ENCODE results near the gene STUB1.
A peak's percentile ranks its signal among the peaks of the same experiment; 100 is the strongest.

DNA sequence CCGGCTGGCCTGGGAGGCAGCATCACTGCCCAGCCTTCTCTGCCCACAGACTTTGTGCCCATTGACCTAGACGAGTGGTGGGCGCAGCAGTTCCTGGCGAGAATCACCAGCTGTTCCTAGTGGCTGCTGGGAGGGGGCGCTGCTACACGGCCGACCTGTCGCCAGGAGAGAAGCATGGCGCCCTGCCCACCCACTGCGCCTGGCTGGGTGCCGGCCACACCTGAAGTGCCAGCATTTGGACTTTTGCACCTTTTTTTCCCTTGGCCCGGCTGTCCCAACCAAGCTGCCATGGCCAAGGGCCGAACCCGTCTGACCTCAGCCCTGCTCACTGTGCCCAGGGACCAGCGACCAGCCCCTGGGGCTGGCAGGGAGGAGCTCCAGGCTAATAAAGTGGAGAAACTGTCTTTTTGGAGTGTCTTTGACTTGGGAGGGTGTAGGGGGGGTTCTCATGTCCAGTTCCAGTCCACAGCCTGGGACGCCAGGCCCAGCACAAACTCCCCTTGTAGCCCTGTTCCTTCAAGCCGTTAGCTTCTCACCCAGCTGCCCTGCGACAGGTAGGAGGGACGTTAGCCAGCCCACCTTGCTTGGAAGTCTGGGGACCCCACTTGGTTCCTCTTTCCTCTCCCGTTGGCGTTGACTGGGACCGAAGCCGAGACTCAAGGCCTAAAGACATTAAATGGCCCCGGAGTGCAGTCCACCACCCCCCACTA, 32.0 kb upstream of the STUB1 start:
- TF ChIP-seq, protein P1, sequence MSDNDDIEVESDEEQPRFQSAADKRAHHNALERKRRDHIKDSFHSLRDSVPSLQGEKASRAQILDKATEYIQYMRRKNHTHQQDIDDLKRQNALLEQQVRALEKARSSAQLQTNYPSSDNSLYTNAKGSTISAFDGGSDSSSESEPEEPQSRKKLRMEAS (IDR thresholded peaks at IDR 0.05; ENCODE audit: insufficient read depth, insufficient read length) = no peak
- TF ChIP-seq, protein P2, sequence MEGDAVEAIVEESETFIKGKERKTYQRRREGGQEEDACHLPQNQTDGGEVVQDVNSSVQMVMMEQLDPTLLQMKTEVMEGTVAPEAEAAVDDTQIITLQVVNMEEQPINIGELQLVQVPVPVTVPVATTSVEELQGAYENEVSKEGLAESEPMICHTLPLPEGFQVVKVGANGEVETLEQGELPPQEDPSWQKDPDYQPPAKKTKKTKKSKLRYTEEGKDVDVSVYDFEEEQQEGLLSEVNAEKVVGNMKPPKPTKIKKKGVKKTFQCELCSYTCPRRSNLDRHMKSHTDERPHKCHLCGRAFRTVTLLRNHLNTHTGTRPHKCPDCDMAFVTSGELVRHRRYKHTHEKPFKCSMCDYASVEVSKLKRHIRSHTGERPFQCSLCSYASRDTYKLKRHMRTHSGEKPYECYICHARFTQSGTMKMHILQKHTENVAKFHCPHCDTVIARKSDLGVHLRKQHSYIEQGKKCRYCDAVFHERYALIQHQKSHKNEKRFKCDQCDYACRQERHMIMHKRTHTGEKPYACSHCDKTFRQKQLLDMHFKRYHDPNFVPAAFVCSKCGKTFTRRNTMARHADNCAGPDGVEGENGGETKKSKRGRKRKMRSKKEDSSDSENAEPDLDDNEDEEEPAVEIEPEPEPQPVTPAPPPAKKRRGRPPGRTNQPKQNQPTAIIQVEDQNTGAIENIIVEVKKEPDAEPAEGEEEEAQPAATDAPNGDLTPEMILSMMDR (IDR thresholded peaks at IDR 0.05; ENCODE audit: extremely low read depth in 1 of 2, insufficient read depth in 1 of 2, low read depth in 1 of 2, low read length in 2 of 2) = peak; percentile 35 to 44
- TF ChIP-seq POLR2AphosphoS5 (IDR thresholded peaks at IDR 0.05; ENCODE audit: insufficient read depth, low read depth, low read length) (no peak), POLR2A (IDR thresholded peaks at IDR 0.05; ENCODE audit: low read depth, low read length) (no peak), FOS (IDR thresholded peaks at IDR 0.05; ENCODE audit: borderline replicate concordance, insufficient read depth, low read length) (no peak)

Data from endothelial cell of umbilical vein (primary cell).